HCT116 (cell line): ENCODE data around the gene CNKSR1. TPM values are rescaled to one million over a fixed set of nuclear protein-coding genes. Genes with fewer than 3 reads are reported as not detected.

Source experiments
- ATAC-seq: fragments of 200-7000 bp; cut with Tn5 transposase; 2 replicates; pipeline ENCODE4 v1.9.1; 2020; ENCODE audit warnings: mild to moderate bottlenecking, moderate library complexity
- BruUV-seq: library from RNA; stranded (reverse); fragments of 400-500 nt; replicated peaks from 2 replicates; lab custom pipeline; 2021; lab: Mats Ljungman, UMichigan
- CTCF ChIA-PET: fragments of 300-600 bp; sonication (Branson Sonifier 250); formaldehyde crosslinking; loops from one replicate; lab custom pipeline; 2021; ENCODE audit warnings: antibody characterized with exemption; lab: Charles Lee
- POLR2A ChIA-PET: fragments of 300-600, 350-600 bp; sonication (Branson Sonifier 250); formaldehyde crosslinking; loops from one replicate; lab custom pipeline; 2021; ENCODE audit warnings: antibody characterized with exemption; lab: Charles Lee
- RAD21 ChIA-PET, 2 experiments: fragments of 300-600 bp; sonication (Branson Sonifier 250); formaldehyde crosslinking; loops; one replicate each; lab custom pipeline; 2023; ENCODE audit warnings: low total read pairs in 2 of 2; ENCODE audit not compliant: uncharacterized antibody in 2 of 2, unreplicated experiment in 2 of 2, low non-redundant PET in 1 of 2; lab: Charles Lee
- DNase-seq: peaks from one replicate; pipeline ENCODE4 v3.0.0-alpha.2; 2010; ENCODE audit warnings: low read depth, low spot score
- H2AFZ ChIP-seq: fragments of 200-600 bp; shearing (Covaris generic), sonication (generic); 2 replicates; pipeline ENCODE4 v1.6.1; 2017; ENCODE audit warnings: low read depth, mixed run types, mixed read lengths, antibody characterized with exemption, low read length; ENCODE audit not compliant: poor library complexity, severe bottlenecking
- H3K27ac ChIP-seq: 2 replicates; pipeline ENCODE4 v1.5.1; 2012; ENCODE audit warnings: low read depth, low read length
- H3K27me3 ChIP-seq: fragments of 200-600 bp; sonication (generic); 2 replicates; pipeline ENCODE4 v1.6.1; 2016; ENCODE audit warnings: mixed run types, low read length, mixed read lengths; ENCODE audit not compliant: insufficient read depth
- H3K36me3 ChIP-seq, 2 experiments: fragments of 200-500 bp in 1 of 2; fragments of 200-600 bp in 1 of 2; sonication (Bioruptor generic) in 1 of 2; sonication (generic) in 1 of 2; 2 replicates each; pipeline versions ENCODE4 v1.5.1 to v1.6.1; 2014 to 2016; ENCODE audit warnings: low read length in 2 of 2, inconsistent platforms in 1 of 2, mixed read lengths in 1 of 2, mixed run types in 1 of 2; ENCODE audit not compliant: insufficient read depth in 2 of 2, control insufficient read depth in 1 of 2
- H3K4me1 ChIP-seq, 2 experiments: fragments of 200-600 bp in 1 of 2; sonication (generic) in 1 of 2; 2 replicates each; pipeline versions ENCODE4 v1.5.1 to v1.6.1; 2012 to 2017; ENCODE audit warnings: low read length in 2 of 2, inconsistent platforms in 1 of 2, mild to moderate bottlenecking in 1 of 2, mixed read lengths in 1 of 2, mixed run types in 1 of 2, moderate library complexity in 1 of 2; ENCODE audit not compliant: insufficient read depth in 2 of 2, control insufficient read depth in 1 of 2
- H3K4me2 ChIP-seq: fragments of 200-600 bp; sonication (generic); 2 replicates; pipeline ENCODE4 v1.6.1; 2017; ENCODE audit warnings: mixed run types, low read length, mixed read lengths
- H3K4me3 ChIP-seq, 2 experiments: fragments of 200-600 bp in 1 of 2; sonication (generic) in 1 of 2; replicated peaks in 1 of 2; 2 replicates each; pipeline ENCODE4 v1.5.1; 2011 to 2016; ENCODE audit warnings: low read length in 2 of 2, control low read depth in 1 of 2, low read depth in 1 of 2, mild to moderate bottlenecking in 1 of 2, mixed read lengths in 1 of 2, mixed run types in 1 of 2
- H3K79me2 ChIP-seq: fragments of 200-600 bp; sonication (generic); 2 replicates; pipeline ENCODE4 v1.6.1; 2017; ENCODE audit warnings: mild to moderate bottlenecking, mixed run types, low read length, moderate library complexity, mixed read lengths; ENCODE audit not compliant: insufficient read depth
- H3K9ac ChIP-seq: fragments of 200-600 bp; sonication (generic); 2 replicates; pipeline ENCODE4 v1.6.1; 2016; ENCODE audit warnings: low read length, mixed read lengths
- H3K9me2 ChIP-seq: fragments of 200-600 bp; sonication (generic), shearing (Covaris generic); 2 replicates; pipeline ENCODE4 v1.6.1; 2017; ENCODE audit warnings: mixed run types, mild to moderate bottlenecking, moderate library complexity; ENCODE audit not compliant: insufficient read depth
- H3K9me3 ChIP-seq, 2 experiments: fragments of 200-500 bp in 1 of 2; fragments of 200-600 bp in 1 of 2; sonication (Bioruptor generic) in 1 of 2; sonication (generic) in 1 of 2; 2 replicates each; pipeline ENCODE4 v1.6.1; 2014 to 2017; ENCODE audit warnings: low read length in 2 of 2, mixed read lengths in 2 of 2, inconsistent platforms in 1 of 2, low read depth in 1 of 2, mild to moderate bottlenecking in 1 of 2, mixed run types in 1 of 2, moderate library complexity in 1 of 2; ENCODE audit not compliant: control insufficient read depth in 1 of 2, insufficient read depth in 1 of 2
- H4K20me1 ChIP-seq: fragments of 200-600 bp; sonication (generic), shearing (Covaris generic); 2 replicates; pipeline ENCODE4 v1.6.1; 2017; ENCODE audit warnings: mixed run types, mild to moderate bottlenecking, moderate library complexity; ENCODE audit not compliant: insufficient read depth
- EGR1 ChIP-seq: IDR thresholded peaks from 2 replicates; pipeline ENCODE4 v1.6.1; 2012; ENCODE audit warnings: low read depth
- ELF1 ChIP-seq: IDR thresholded peaks from 2 replicates; pipeline ENCODE4 v1.6.1; 2012; ENCODE audit warnings: low read depth, borderline replicate concordance
- EZH2 ChIP-seq: fragments of 200-600 bp; sonication (generic); IDR thresholded peaks from 2 replicates; pipeline ENCODE4 v1.6.1; 2017; ENCODE audit warnings: antibody characterized with exemption, mixed run types
- FOSL1 ChIP-seq: IDR thresholded peaks from 2 replicates; pipeline ENCODE4 v1.6.1; 2012; ENCODE audit warnings: low read depth
- JUND ChIP-seq: IDR thresholded peaks from 2 replicates; pipeline ENCODE4 v1.6.1; 2012
- SP1 ChIP-seq: IDR thresholded peaks from 2 replicates; pipeline ENCODE4 v1.6.1; 2012; ENCODE audit warnings: low read depth
- SRF ChIP-seq: IDR thresholded peaks from 2 replicates; pipeline ENCODE4 v1.6.1; 2012; ENCODE audit warnings: low read depth
- TCF7L2 ChIP-seq: IDR thresholded peaks from 2 replicates; pipeline ENCODE4 v1.7.0; 2011; ENCODE audit warnings: borderline replicate concordance, inconsistent platforms; ENCODE audit not compliant: insufficient read depth, insufficient read length; ENCODE audit errors: extremely low read depth
- ZFX ChIP-seq: fragments of 450-650 bp; IDR thresholded peaks from 2 replicates; pipeline ENCODE4 v1.6.1; 2017
- ZNF274 ChIP-seq: fragments of 200-500 bp; sonication (Bioruptor generic); IDR thresholded peaks from 2 replicates; pipeline ENCODE4 v1.6.1; 2014; ENCODE audit warnings: mild to moderate bottlenecking, low read depth, low read length, inconsistent platforms
- intact Hi-C: fragments of 100-400 bp; cut with micrococcal nuclease; formaldehyde crosslinking; loops from 2 replicates; pipeline ENCODE4 v1.10.0; 2022
- total RNA-seq: library from RNA; stranded (reverse); gene quantifications from one replicate; pipeline ENCODE4 v1.2.1, GENCODE V29; 2021; ENCODE audit not compliant: unreplicated experiment
- TF ChIP-seq, protein P1 (sequence below): IDR thresholded peaks from 2 replicates; pipeline ENCODE4 v1.6.1; 2012; ENCODE audit warnings: low read depth
- TF ChIP-seq, protein P2 (sequence below): IDR thresholded peaks from 2 replicates; pipeline ENCODE4 v1.6.1; 2012

The CNKSR1 gene
- total RNA-seq, 1 experiment from 2014 or later, result 26.6 TPM

DNA sequence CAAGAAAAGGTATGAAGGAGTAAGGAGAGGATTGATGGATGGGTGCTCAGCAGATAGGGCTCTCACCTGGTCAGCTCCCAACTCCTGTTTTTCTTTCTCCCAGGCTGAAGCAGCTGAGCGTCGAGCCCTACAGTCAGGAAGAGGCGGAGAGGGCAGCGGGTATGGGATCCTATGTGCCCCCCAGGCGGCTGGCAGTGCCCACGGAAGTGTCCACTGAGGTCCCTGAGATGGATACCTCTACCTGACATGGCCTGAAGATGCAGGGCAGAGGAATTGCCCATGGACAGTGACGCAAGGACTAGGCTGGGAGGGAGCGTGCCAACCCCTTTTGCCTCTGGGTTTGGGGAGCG, 6.8 kb upstream of the CNKSR1 start:
- Histone ChIP-seq H4K20me1 (no peaks in the 10 kb centered on the region), H2AFZ (no peak overlapping the region), H3K79me2 (peaks cover 20% of the 10 kb centered on the region), H3K4me3 (peak overlapping the region; percentile 89 to 96), H3K9ac (peak overlapping the region; percentile 93), H3K4me1 (peaks cover 4 to 22% of the 10 kb centered on the region in 2 experiments; a peak in 3 of 4 replicates), H3K4me2 (peak overlapping the region; percentile 98), H3K27me3 (no peaks in the 10 kb centered on the region), H3K9me3 (no peaks in the 10 kb centered on the region), H3K9me2 (no peaks in the 10 kb centered on the region), H3K27ac (peak overlapping the region; percentile 74), H3K36me3 (no peaks in the 10 kb centered on the region; a peak in 1 of 4 replicates)
- no TSS peak for BruUV-seq
- intact Hi-C loops, result no loop called here
- ATAC-seq (peak; percentile 6; the same call in 1 of the 2 replicates), DNase-seq (no peak)
- ChIA-PET POLR2A (interaction anchor here (1.2 to 1.6 kb wide), 3 partner anchors 14 to 63 kb away, joined by 3 to 8 read pairs (median 6); partner anchors contain the start of gene CEP85), CTCF (interaction anchor here (1.3 to 2.0 kb wide), 4 partner anchors 25 to 247 kb away, joined by 3 to 27 read pairs (median 8); partner anchors contain the start of gene CEP85), RAD21 (no interaction called here)
- TF ChIP-seq ZFX, result no peak
- no peak for TF ChIP-seq EGR1
- no peak for TF ChIP-seq FOSL1
- TF ChIP-seq ZNF274, result no peak
- TF ChIP-seq, protein P1, sequence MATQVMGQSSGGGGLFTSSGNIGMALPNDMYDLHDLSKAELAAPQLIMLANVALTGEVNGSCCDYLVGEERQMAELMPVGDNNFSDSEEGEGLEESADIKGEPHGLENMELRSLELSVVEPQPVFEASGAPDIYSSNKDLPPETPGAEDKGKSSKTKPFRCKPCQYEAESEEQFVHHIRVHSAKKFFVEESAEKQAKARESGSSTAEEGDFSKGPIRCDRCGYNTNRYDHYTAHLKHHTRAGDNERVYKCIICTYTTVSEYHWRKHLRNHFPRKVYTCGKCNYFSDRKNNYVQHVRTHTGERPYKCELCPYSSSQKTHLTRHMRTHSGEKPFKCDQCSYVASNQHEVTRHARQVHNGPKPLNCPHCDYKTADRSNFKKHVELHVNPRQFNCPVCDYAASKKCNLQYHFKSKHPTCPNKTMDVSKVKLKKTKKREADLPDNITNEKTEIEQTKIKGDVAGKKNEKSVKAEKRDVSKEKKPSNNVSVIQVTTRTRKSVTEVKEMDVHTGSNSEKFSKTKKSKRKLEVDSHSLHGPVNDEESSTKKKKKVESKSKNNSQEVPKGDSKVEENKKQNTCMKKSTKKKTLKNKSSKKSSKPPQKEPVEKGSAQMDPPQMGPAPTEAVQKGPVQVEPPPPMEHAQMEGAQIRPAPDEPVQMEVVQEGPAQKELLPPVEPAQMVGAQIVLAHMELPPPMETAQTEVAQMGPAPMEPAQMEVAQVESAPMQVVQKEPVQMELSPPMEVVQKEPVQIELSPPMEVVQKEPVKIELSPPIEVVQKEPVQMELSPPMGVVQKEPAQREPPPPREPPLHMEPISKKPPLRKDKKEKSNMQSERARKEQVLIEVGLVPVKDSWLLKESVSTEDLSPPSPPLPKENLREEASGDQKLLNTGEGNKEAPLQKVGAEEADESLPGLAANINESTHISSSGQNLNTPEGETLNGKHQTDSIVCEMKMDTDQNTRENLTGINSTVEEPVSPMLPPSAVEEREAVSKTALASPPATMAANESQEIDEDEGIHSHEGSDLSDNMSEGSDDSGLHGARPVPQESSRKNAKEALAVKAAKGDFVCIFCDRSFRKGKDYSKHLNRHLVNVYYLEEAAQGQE, result no peak
- no peak for TF ChIP-seq JUND
- TF ChIP-seq SRF, result no peak
- TF ChIP-seq, protein P2, sequence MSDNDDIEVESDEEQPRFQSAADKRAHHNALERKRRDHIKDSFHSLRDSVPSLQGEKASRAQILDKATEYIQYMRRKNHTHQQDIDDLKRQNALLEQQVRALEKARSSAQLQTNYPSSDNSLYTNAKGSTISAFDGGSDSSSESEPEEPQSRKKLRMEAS, result no peak
- no peak for TF ChIP-seq ELF1
- TF ChIP-seq TCF7L2, result no peak
- TF ChIP-seq EZH2, result no peak
- TF ChIP-seq SP1, result no peak
